Measurements from ENCODE around the gene ATP6V1G3.

DNA sequence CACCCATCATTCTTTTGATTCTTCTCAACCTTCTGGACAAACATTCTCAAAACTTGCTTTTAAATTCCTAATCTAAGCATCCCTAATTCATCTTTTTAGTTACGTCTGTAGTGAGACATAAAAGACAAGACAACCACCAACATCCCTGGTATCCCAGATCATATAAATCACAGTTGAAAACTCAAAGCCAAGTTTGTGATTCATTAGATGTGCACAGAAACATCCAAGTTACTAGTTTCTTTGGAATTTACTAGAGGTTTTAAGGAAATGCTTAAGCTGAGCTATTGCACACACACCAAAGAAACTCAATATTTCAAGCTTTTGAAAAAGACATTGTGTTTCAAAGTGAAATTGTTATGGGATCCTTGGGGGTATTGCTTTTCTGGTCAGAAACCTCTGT lies 47.6 kb downstream of the ATP6V1G3 start:
- TF ChIP-seq CTCF (IDR thresholded peaks at IDR 0.05): no peak
- TF ChIP-seq EP300 (IDR thresholded peaks at IDR 0.05): no peak

Data from sigmoid colon (tissue), 4 donors.